Hepatocyte (in vitro differentiated cells): ENCODE data around the gene SORL1. TPM values are rescaled to one million over a fixed set of nuclear protein-coding genes. Genes with fewer than 3 reads are reported as not detected.

Experiments used
- DNase-seq: peaks from one replicate; pipeline ENCODE4 v3.0.0-alpha.2; 2016; ENCODE audit warnings: low spot score
- H2AFZ ChIP-seq: fragments of 200-600 bp; sonication (generic); 2 replicates; pipeline ENCODE4 v1.6.0; 2016; ENCODE audit warnings: antibody characterized with exemption, mild to moderate bottlenecking
- H3K27ac ChIP-seq: fragments of 200-600 bp; sonication (generic); 2 replicates; pipeline ENCODE4 v1.5.1; 2016; ENCODE audit warnings: mild to moderate bottlenecking
- H3K27me3 ChIP-seq: fragments of 200-600 bp; sonication (generic); 2 replicates; pipeline ENCODE4 v1.6.1; 2016
- H3K36me3 ChIP-seq: fragments of 200-600 bp; sonication (generic); replicated peaks from 2 replicates; pipeline ENCODE4 v1.5.1; 2016; ENCODE audit warnings: low read depth; ENCODE audit not compliant: insufficient read depth
- H3K4me1 ChIP-seq: fragments of 200-600 bp; sonication (generic); 2 replicates; pipeline ENCODE4 v1.5.1; 2016; ENCODE audit warnings: mild to moderate bottlenecking, moderate library complexity; ENCODE audit not compliant: insufficient read depth
- H3K4me2 ChIP-seq: fragments of 200-600 bp; sonication (generic); 2 replicates; pipeline ENCODE4 v1.6.0; 2016
- H3K4me3 ChIP-seq: fragments of 200-600 bp; sonication (generic); 2 replicates; pipeline ENCODE4 v1.5.1; 2016; ENCODE audit warnings: mild to moderate bottlenecking
- H3K79me2 ChIP-seq: fragments of 200-600 bp; sonication (generic); 2 replicates; pipeline ENCODE4 v1.6.0; 2017; ENCODE audit warnings: mild to moderate bottlenecking
- H3K9me2 ChIP-seq: fragments of 200-600 bp; sonication (generic); replicated peaks from 2 replicates; pipeline ENCODE4 v1.6.0; 2017; ENCODE audit warnings: mild to moderate bottlenecking; ENCODE audit not compliant: insufficient read depth
- H3K9me3 ChIP-seq: fragments of 200-600 bp; sonication (generic); 2 replicates; pipeline ENCODE4 v1.5.1; 2016; ENCODE audit warnings: low read depth, mild to moderate bottlenecking
- H4K20me1 ChIP-seq: fragments of 200-600 bp; sonication (generic); 2 replicates; pipeline ENCODE4 v1.6.0; 2016; ENCODE audit warnings: mild to moderate bottlenecking; ENCODE audit not compliant: insufficient read depth, poor library complexity, severe bottlenecking
- EZH2 ChIP-seq: fragments of 200-600 bp; sonication (generic); IDR thresholded peaks from 2 replicates; pipeline ENCODE4 v1.6.1; 2016; ENCODE audit warnings: antibody characterized with exemption, mild to moderate bottlenecking, borderline replicate concordance
- EZH2phosphoT487 ChIP-seq: fragments of 200-600 bp; sonication (generic); IDR thresholded peaks from one replicate; pipeline ENCODE4 v1.6.1; 2018; ENCODE audit warnings: antibody characterized with exemption, mild to moderate bottlenecking, low read depth, moderate library complexity; ENCODE audit not compliant: unreplicated experiment, severe bottlenecking
- WGBS: methylation state at CpG from one replicate; pipeline ENCODE4 v1.1.6; 2016; ENCODE audit warnings: low lambda C conversion rate; ENCODE audit errors: missing lambda C conversion rate; 5-methylcytosine and 5-hydroxymethylcytosine counted together
- polyA plus RNA-seq: library from polyadenylated mRNA; unstranded; fragments of >200 nt; fragmentation: Nextera tagmentation; extraction: Ambion mirVana; gene quantifications from 2 replicates; pipeline ENCODE4 v1.2.1, GENCODE V29; 2016
- total RNA-seq: library from RNA; depleted of rRNA; stranded (reverse); fragments of >200 nt; gene quantifications from 2 replicates; pipeline ENCODE4 v1.2.3, GENCODE V29; 2014
- TF ChIP-seq, protein P1 (sequence below): fragments of 200-600 bp; sonication (generic); IDR thresholded peaks from 2 replicates; pipeline ENCODE4 v1.5.1; 2016; ENCODE audit warnings: antibody characterized with exemption, mild to moderate bottlenecking; ENCODE audit not compliant: poor library complexity

SORL1 gene
- total and polyA plus RNA-seq, 2 experiments from 2014 or later, result 13.5 to 26.5 TPM

GRCh38 chr11:121655537-121656327 lies 203.6 kb downstream of the SORL1 start:
- DNase-seq, result peak; percentile 93
- Histone ChIP-seq H4K20me1 (no peaks in the 10 kb centered on the region), H3K79me2 (no peaks in the 10 kb centered on the region), H3K9me3 (no peaks in the 10 kb centered on the region), H3K36me3 (no peaks in the 10 kb centered on the region), H3K4me1 (peaks cover 27% of the 10 kb centered on the region), H2AFZ (peak overlapping the region; percentile 37), H3K27me3 (no peaks in the 10 kb centered on the region), H3K27ac (peak overlapping the region; percentile 93), H3K9me2 (no peaks in the 10 kb centered on the region), H3K4me2 (peak overlapping the region; percentile 72), H3K4me3 (peak overlapping the region; percentile 13)
- TF ChIP-seq EZH2phosphoT487 (no peak), EZH2 (no peak)
- TF ChIP-seq, protein P1, sequence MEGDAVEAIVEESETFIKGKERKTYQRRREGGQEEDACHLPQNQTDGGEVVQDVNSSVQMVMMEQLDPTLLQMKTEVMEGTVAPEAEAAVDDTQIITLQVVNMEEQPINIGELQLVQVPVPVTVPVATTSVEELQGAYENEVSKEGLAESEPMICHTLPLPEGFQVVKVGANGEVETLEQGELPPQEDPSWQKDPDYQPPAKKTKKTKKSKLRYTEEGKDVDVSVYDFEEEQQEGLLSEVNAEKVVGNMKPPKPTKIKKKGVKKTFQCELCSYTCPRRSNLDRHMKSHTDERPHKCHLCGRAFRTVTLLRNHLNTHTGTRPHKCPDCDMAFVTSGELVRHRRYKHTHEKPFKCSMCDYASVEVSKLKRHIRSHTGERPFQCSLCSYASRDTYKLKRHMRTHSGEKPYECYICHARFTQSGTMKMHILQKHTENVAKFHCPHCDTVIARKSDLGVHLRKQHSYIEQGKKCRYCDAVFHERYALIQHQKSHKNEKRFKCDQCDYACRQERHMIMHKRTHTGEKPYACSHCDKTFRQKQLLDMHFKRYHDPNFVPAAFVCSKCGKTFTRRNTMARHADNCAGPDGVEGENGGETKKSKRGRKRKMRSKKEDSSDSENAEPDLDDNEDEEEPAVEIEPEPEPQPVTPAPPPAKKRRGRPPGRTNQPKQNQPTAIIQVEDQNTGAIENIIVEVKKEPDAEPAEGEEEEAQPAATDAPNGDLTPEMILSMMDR, result peak; percentile 99
- under 1% methylated on average over 44 of the region's 44 CpGs for WGBS

DNA sequence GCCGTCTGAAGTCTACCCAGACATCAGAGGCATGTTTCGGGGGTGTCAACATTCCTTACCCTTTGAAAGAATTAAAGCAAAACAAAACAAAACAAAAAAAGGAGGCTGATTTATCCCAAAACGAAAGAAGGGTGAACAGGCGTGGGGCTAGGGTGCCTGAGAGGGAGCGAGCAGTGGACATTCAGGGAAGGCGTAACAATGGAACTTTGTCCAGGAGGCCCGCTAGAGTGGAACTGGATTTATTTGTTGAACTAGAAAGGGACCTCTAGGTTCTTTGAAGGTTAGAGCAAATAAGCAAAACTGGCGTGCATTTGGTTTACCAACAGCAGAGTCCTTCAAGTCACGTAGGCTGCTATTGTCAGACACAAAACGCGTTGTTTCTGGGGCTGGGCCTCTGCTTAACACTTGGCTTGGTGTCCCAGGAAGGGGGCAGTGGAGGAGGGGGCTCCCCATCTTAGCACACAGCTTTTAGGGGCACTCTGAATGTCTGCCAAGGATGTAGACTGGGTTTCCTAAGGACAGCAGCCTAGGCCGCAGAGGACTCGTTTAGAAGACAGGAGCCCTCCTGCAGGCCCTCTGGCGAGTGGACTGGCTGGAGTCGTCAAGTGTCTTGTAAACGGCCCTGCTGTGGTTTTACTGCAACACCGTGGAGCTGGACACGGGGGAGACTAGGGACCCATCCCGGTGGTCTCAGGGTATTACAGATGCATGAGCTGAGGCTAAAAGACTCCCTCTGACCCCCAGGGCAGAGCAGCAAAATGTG lies 204.4 kb downstream of the SORL1 start:
- WGBS, result 42% methylated on average over 19 of the region's 19 CpGs
- no peaks in the 10 kb centered on the region for H3K9me3 ChIP-seq
- H3K4me3 ChIP-seq, result no peak overlapping the region

DNA sequence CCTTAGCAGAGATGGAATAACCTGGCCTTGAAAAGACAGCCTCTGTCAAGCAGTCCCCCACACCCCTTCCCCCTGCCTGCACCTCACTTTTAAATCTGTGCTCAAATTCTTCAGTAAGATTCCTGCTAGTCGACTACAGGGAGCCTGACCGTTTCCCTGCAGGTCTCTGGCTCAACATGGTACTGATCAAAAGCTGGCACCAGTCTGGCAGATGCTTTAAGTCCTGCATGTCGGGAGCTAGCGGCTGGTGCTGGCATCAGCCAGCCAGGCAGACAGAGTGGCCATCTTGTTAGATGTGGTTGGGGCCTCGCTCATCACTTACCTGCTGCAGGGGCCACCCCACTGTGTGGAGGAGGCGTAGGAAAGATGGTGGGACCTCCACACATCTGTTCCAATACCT lies 205.0 kb downstream of the SORL1 start:
- Histone ChIP-seq H3K27me3 (no peaks in the 10 kb centered on the region), H3K27ac (peak overlapping the region; percentile 93), H2AFZ (no peak overlapping the region), H3K36me3 (no peaks in the 10 kb centered on the region), H3K9me3 (no peaks in the 10 kb centered on the region), H3K4me3 (no peak overlapping the region), H3K4me2 (peak overlapping the region; percentile 72), H4K20me1 (no peaks in the 10 kb centered on the region), H3K79me2 (no peaks in the 10 kb centered on the region), H3K4me1 (peaks cover 27% of the 10 kb centered on the region), H3K9me2 (no peaks in the 10 kb centered on the region)
- TF ChIP-seq EZH2 (no peak), EZH2phosphoT487 (no peak)
- TF ChIP-seq, protein P1, result no peak
- 70% methylated on average over 6 of the region's 6 CpGs for WGBS
- peak; percentile 17 for DNase-seq

More for the DNA sequence above, 204.4 kb downstream of the SORL1 start:
- peak overlapping the region; percentile 93 for H3K27ac ChIP-seq
- no peaks in the 10 kb centered on the region for H3K27me3 ChIP-seq
- H3K79me2 ChIP-seq, result no peaks in the 10 kb centered on the region
- peaks cover 27% of the 10 kb centered on the region for H3K4me1 ChIP-seq
- peak overlapping the region; percentile 10 for H2AFZ ChIP-seq
- no peaks in the 10 kb centered on the region for H3K36me3 ChIP-seq
- no peaks in the 10 kb centered on the region for H3K9me2 ChIP-seq
- H3K4me2 ChIP-seq, result peak overlapping the region; percentile 72
- DNase-seq, result peak; percentile 12
- no peaks in the 10 kb centered on the region for H4K20me1 ChIP-seq
- TF ChIP-seq EZH2 (no peak), EZH2phosphoT487 (no peak)
- TF ChIP-seq, protein P1, result no peak
